Mesendoderm (in vitro differentiated cells): Measurements from ENCODE around the gene RGS1.

Experiments used
- DNase-seq: peaks from one replicate; pipeline ENCODE4 v3.0.0; 2013
- H2AK5ac ChIP-seq: 2 replicates; pipeline ENCODE4 v1.6.1; 2013; ENCODE audit warnings: low read length, inconsistent platforms
- H2BK120ac ChIP-seq: 2 replicates; pipeline ENCODE4 v1.6.1; 2013; ENCODE audit warnings: low read depth, mild to moderate bottlenecking, low read length, moderate library complexity, mixed read lengths
- H2BK15ac ChIP-seq: replicated peaks from 2 replicates; pipeline ENCODE4 v1.6.1; 2013; ENCODE audit warnings: low read depth, mild to moderate bottlenecking, moderate library complexity
- H2BK5ac ChIP-seq: 2 replicates; pipeline ENCODE4 v1.6.1; 2013; ENCODE audit warnings: low read length, inconsistent platforms
- H3K18ac ChIP-seq: 2 replicates; pipeline ENCODE4 v1.6.1; 2013; ENCODE audit warnings: mild to moderate bottlenecking, low read length, mixed read lengths
- H3K23ac ChIP-seq: one replicate; pipeline ENCODE4 v1.6.1; 2013; ENCODE audit warnings: low read length
- H3K27ac ChIP-seq: 2 replicates; pipeline ENCODE4 v1.5.1; 2013; ENCODE audit warnings: low read depth, mild to moderate bottlenecking, inconsistent platforms, low read length, moderate library complexity
- H3K27me3 ChIP-seq: 2 replicates; pipeline ENCODE4 v1.6.1; 2013; ENCODE audit warnings: low read length, control low read depth, mild to moderate bottlenecking, inconsistent platforms; ENCODE audit not compliant: insufficient read depth, poor library complexity
- H3K36me3 ChIP-seq: 2 replicates; pipeline ENCODE4 v1.6.1; 2013; ENCODE audit warnings: low read length, inconsistent platforms; ENCODE audit not compliant: control insufficient read depth, insufficient read depth
- H3K4ac ChIP-seq: one replicate; pipeline ENCODE4 v1.6.1; 2013; ENCODE audit warnings: low read depth, mild to moderate bottlenecking, low read length, moderate library complexity
- H3K4me1 ChIP-seq: 2 replicates; pipeline ENCODE4 v1.6.1; 2013; ENCODE audit warnings: low read depth, low read length, inconsistent platforms; ENCODE audit not compliant: control insufficient read depth
- H3K4me2 ChIP-seq: 2 replicates; pipeline ENCODE4 v1.6.1; 2013; ENCODE audit warnings: low read length
- H3K4me3 ChIP-seq: 2 replicates; pipeline ENCODE4 v1.5.1; 2013; ENCODE audit warnings: mild to moderate bottlenecking, low read length
- H3K56ac ChIP-seq: one replicate; pipeline ENCODE4 v1.6.1; 2013; ENCODE audit warnings: low read length
- H3K79me1 ChIP-seq: 2 replicates; pipeline ENCODE4 v1.6.1; 2013; ENCODE audit warnings: low read length, inconsistent platforms
- H3K79me2 ChIP-seq: 2 replicates; pipeline ENCODE4 v1.6.1; 2013; ENCODE audit warnings: mild to moderate bottlenecking, low read length; ENCODE audit not compliant: control insufficient read depth, insufficient read depth
- H3K9ac ChIP-seq: 2 replicates; pipeline ENCODE4 v1.6.1; 2013; ENCODE audit warnings: low read length, inconsistent platforms
- H4K5ac ChIP-seq: one replicate; pipeline ENCODE4 v1.6.1; 2013; ENCODE audit warnings: low read length
- H4K8ac ChIP-seq: one replicate; pipeline ENCODE4 v1.6.1; 2013; ENCODE audit warnings: low read depth, mild to moderate bottlenecking, control low read depth, low read length, moderate library complexity
- WGBS: extraction: QIAGEN DNeasy Blood & Tissue Kit; methylation state at CpG from one replicate; pipeline ENCODE4 v1.1.7; 2013; ENCODE audit warnings: low lambda C conversion rate, missing lambda C conversion rate; ENCODE audit not compliant: insufficient coverage; ENCODE audit errors: extremely low coverage; 5-methylcytosine and 5-hydroxymethylcytosine counted together

Gene RGS1

DNA sequence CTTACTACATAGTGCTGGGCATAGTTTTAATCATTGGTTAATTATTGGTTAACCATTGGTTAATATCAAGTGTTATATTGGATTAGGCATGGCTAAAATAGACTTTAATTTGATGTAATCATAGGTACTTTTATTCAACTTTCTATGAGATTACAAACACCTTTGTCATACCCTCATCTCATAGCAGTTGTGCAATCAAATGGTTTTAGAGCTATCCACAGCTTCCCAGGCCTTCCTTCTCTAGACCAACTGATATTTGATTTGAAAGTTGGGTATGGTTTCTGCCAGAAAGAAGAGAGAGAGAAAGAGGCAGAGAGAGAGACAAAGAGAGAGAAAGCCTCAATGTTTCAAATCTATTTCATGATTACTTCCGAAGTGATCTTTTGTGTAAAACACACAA is 9.6 kb upstream of the RGS1 start:
- H3K18ac ChIP-seq: no peak overlapping the region
- H4K5ac ChIP-seq: no peak overlapping the region
- no peak overlapping the region for H3K23ac ChIP-seq
- no peak overlapping the region for H3K4me2 ChIP-seq
- H3K79me2 ChIP-seq: no peaks in the 10 kb centered on the region
- H3K36me3 ChIP-seq: no peaks in the 10 kb centered on the region
- DNase-seq: no peak
- no peaks in the 10 kb centered on the region for H3K4me1 ChIP-seq
- no peak overlapping the region for H2AK5ac ChIP-seq
- no peak overlapping the region for H3K4ac ChIP-seq
- no peak overlapping the region for H2BK5ac ChIP-seq
- H4K8ac ChIP-seq: no peak overlapping the region
- H2BK15ac ChIP-seq: no peak overlapping the region
- no peaks in the 10 kb centered on the region for H3K27me3 ChIP-seq
- no peak overlapping the region for H3K4me3 ChIP-seq
- no peak overlapping the region for H2BK120ac ChIP-seq
- H3K9ac ChIP-seq: no peak overlapping the region
- no peak overlapping the region for H3K56ac ChIP-seq
- no CpG with 5 or more reads among the region's 1 CpG for WGBS
- no peaks in the 10 kb centered on the region for H3K79me1 ChIP-seq
- H3K27ac ChIP-seq: no peak overlapping the region

GRCh38 chr1:192566657-192567056 is 8.9 kb upstream of the RGS1 start:
- DNase-seq: no peak
- Histone ChIP-seq H2BK5ac (no peak overlapping the region), H3K56ac (no peak overlapping the region), H3K23ac (no peak overlapping the region), H3K27me3 (no peaks in the 10 kb centered on the region), H4K8ac (no peak overlapping the region), H2BK120ac (no peak overlapping the region), H3K9ac (no peak overlapping the region), H4K5ac (no peak overlapping the region), H3K4me3 (no peak overlapping the region), H2BK15ac (no peak overlapping the region), H3K79me1 (no peaks in the 10 kb centered on the region), H3K79me2 (no peaks in the 10 kb centered on the region), H2AK5ac (no peak overlapping the region), H3K4me1 (no peaks in the 10 kb centered on the region), H3K4ac (peak overlapping the region; percentile 16), H3K18ac (no peak overlapping the region), H3K27ac (no peak overlapping the region), H3K36me3 (no peaks in the 10 kb centered on the region), H3K4me2 (no peak overlapping the region)
- no CpG with 5 or more reads among the region's 3 CpGs for WGBS

GRCh38 chr1:192568063-192568462 is 7.5 kb upstream of the RGS1 start:
- no peaks in the 10 kb centered on the region for H3K27me3 ChIP-seq
- H3K79me2 ChIP-seq: no peaks in the 10 kb centered on the region
- no peak overlapping the region for H4K8ac ChIP-seq
- no CpG with 5 or more reads among the region's 1 CpG for WGBS
- no peaks in the 10 kb centered on the region for H3K36me3 ChIP-seq
- no peak overlapping the region for H3K18ac ChIP-seq
- no peaks in the 10 kb centered on the region for H3K4me1 ChIP-seq
- H3K4me2 ChIP-seq: no peak overlapping the region
- no peak overlapping the region for H2BK5ac ChIP-seq
- no peak overlapping the region for H2AK5ac ChIP-seq
- peak; percentile 30 for DNase-seq
- H3K56ac ChIP-seq: no peak overlapping the region
- H3K4ac ChIP-seq: no peak overlapping the region
- no peak overlapping the region for H3K23ac ChIP-seq
- H3K4me3 ChIP-seq: no peak overlapping the region
- no peak overlapping the region for H4K5ac ChIP-seq
- no peak overlapping the region for H3K27ac ChIP-seq
- no peak overlapping the region for H2BK15ac ChIP-seq
- no peaks in the 10 kb centered on the region for H3K79me1 ChIP-seq
- no peak overlapping the region for H3K9ac ChIP-seq
- H2BK120ac ChIP-seq: no peak overlapping the region

- Histone ChIP-seq H3K79me2 (no peaks in the 10 kb centered on the region), H2BK5ac (no peak overlapping the region), H3K27me3 (no peaks in the 10 kb centered on the region), H3K23ac (no peak overlapping the region), H3K79me1 (no peaks in the 10 kb centered on the region), H2BK120ac (no peak overlapping the region), H3K4me2 (no peak overlapping the region), H3K4me3 (no peak overlapping the region), H3K18ac (no peak overlapping the region), H4K8ac (no peak overlapping the region), H3K9ac (no peak overlapping the region), H3K36me3 (no peaks in the 10 kb centered on the region), H3K56ac (no peak overlapping the region), H2BK15ac (no peak overlapping the region), H3K27ac (no peak overlapping the region), H3K4ac (no peak overlapping the region), H2AK5ac (no peak overlapping the region), H4K5ac (no peak overlapping the region), H3K4me1 (no peaks in the 10 kb centered on the region)
- 100% methylated on average over 1 of the region's 2 CpGs for WGBS
- no peak for DNase-seq
Measured at GRCh38 chr1:192571668-192572067, 3.9 kb upstream of the RGS1 start.

- Histone ChIP-seq H3K27me3 (no peaks in the 10 kb centered on the region), H3K18ac (no peak overlapping the region), H2BK15ac (no peak overlapping the region), H3K36me3 (no peaks in the 10 kb centered on the region), H3K79me2 (no peaks in the 10 kb centered on the region), H3K79me1 (no peaks in the 10 kb centered on the region), H2BK120ac (no peak overlapping the region), H3K4me3 (no peak overlapping the region), H3K9ac (no peak overlapping the region), H3K4ac (no peak overlapping the region), H3K23ac (no peak overlapping the region), H2BK5ac (no peak overlapping the region), H2AK5ac (no peak overlapping the region), H3K56ac (no peak overlapping the region), H3K4me1 (no peaks in the 10 kb centered on the region), H4K5ac (no peak overlapping the region), H3K4me2 (no peak overlapping the region), H3K27ac (no peak overlapping the region), H4K8ac (no peak overlapping the region)
- no peak for DNase-seq
- no CpG with 5 or more reads among the region's 1 CpG for WGBS
Measured at GRCh38 chr1:192573499-192573898, 2.1 kb upstream of the RGS1 start.

GRCh38 chr1:192574073-192574472 is 1.5 kb upstream of the RGS1 start:
- no peak overlapping the region for H3K23ac ChIP-seq
- no peaks in the 10 kb centered on the region for H3K4me1 ChIP-seq
- H2BK120ac ChIP-seq: no peak overlapping the region
- H3K9ac ChIP-seq: no peak overlapping the region
- H2AK5ac ChIP-seq: no peak overlapping the region
- no peak overlapping the region for H2BK15ac ChIP-seq
- no peak overlapping the region for H3K4ac ChIP-seq
- no peak for DNase-seq
- H2BK5ac ChIP-seq: no peak overlapping the region
- no peak overlapping the region for H3K4me3 ChIP-seq
- H3K27ac ChIP-seq: no peak overlapping the region
- H4K8ac ChIP-seq: no peak overlapping the region
- H4K5ac ChIP-seq: no peak overlapping the region
- no peaks in the 10 kb centered on the region for H3K79me1 ChIP-seq
- no peak overlapping the region for H3K18ac ChIP-seq
- no peak overlapping the region for H3K56ac ChIP-seq
- no peaks in the 10 kb centered on the region for H3K27me3 ChIP-seq
- no peaks in the 10 kb centered on the region for H3K36me3 ChIP-seq
- H3K79me2 ChIP-seq: no peaks in the 10 kb centered on the region
- no CpG with 5 or more reads among the region's 1 CpG for WGBS
- H3K4me2 ChIP-seq: no peak overlapping the region
